GM12801 (cell line): Measurements from ENCODE around the gene ERO1A.

Experiments
- CTCF ChIP-seq: IDR thresholded peaks from one replicate; pipeline ENCODE4 v1.5.1; 2011; ENCODE audit warnings: control low read depth; ENCODE audit not compliant: insufficient read length; ENCODE audit errors: extremely low read depth

Gene ERO1A

DNA sequence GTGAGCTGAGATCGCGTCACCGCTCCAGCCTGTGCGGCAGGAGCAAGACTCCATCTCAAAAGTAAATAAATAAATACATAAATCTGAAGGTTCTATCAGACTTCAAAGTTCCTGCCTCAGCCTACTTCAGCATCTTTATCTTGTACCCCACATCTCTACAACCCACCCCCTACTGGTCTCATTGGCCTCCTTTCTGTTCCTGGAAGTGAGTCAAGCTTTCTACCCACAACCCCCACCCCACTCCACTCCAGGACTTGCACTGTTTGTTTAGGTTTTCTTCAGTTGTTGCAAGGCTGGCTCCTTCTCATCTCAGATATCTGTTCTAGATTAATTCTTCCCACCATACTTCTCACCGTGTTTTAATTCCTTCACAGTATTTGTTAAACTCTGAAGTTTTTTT is 10.9 kb upstream of the ERO1A start:
- no peak for TF ChIP-seq CTCF

- TF ChIP-seq CTCF = no peak
These were observed 8.3 kb upstream of the ERO1A start for GRCh38 chr14:52703664-52704063.

GRCh38 chr14:52703225-52703624 is 7.9 kb upstream of the ERO1A start:
- TF ChIP-seq CTCF = no peak

- TF ChIP-seq CTCF = no peak
These were observed 5.9 kb upstream of the ERO1A start for GRCh38 chr14:52701223-52701622.

GRCh38 chr14:52700701-52701172 is 5.4 kb upstream of the ERO1A start:
- no peak for TF ChIP-seq CTCF

GRCh38 chr14:52694761-52695480 is 437 bp downstream of the ERO1A start:
- no peak for TF ChIP-seq CTCF

GRCh38 chr14:52693532-52693931 is 1.8 kb downstream of the ERO1A start:
- no peak for TF ChIP-seq CTCF

DNA sequence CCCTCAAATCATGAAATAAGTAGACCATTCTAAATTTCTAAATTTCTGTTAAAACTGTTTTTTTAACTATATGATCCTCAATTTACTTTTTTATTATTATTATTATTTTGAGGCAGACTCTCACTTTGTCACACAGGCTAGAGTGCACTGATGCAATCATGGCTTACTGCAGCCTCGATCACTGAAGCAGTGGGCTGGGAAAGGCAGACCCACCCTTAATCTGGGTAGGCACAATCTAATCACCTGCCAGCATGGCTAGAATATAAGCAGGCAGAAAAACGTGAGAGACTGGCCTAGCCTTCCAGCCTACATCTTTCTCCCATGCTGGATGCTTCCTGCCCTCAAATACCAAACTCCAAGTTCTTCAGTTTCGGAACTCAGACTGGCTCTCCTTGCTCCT is 2.3 kb downstream of the ERO1A start:
- no peak for TF ChIP-seq CTCF
